Mucosa of descending colon (tissue), 3 donors: ENCODE data around the gene ABTB2. TPM values are rescaled to one million over a fixed set of nuclear protein-coding genes. Genes with fewer than 3 reads are reported as not detected.

Experiments used
- ATAC-seq: fragments of 200-7000 bp; cut with Tn5 transposase; one replicate; pipeline ENCODE4 v1.9.1; 2020; ENCODE audit warnings: mild to moderate bottlenecking, moderate library complexity
- DNase-seq, 3 donors: peaks; one replicate each; pipeline ENCODE4 v3.0.0-alpha.2; 2020
- H3K36me3 ChIP-seq: fragments of 200-600 bp; one replicate; pipeline ENCODE4 v1.8.0; 2021; ENCODE audit warnings: low read depth, mild to moderate bottlenecking
- H3K4me1 ChIP-seq: fragments of 200-600 bp; one replicate; pipeline ENCODE4 v1.8.0; 2021; ENCODE audit warnings: low read depth, mild to moderate bottlenecking
- H3K4me3 ChIP-seq: fragments of 200-600 bp; one replicate; pipeline ENCODE4 v1.8.0; 2021; ENCODE audit warnings: mild to moderate bottlenecking
- H3K9me3 ChIP-seq: fragments of 200-600 bp; one replicate; pipeline ENCODE4 v1.8.0; 2021; ENCODE audit warnings: mild to moderate bottlenecking
- intact Hi-C, 2 donors: fragments of 100-400 bp; cut with DNase I in 1 of 2; cut with micrococcal nuclease in 1 of 2; formaldehyde crosslinking; loops; one replicate each; pipeline versions ENCODE4 v1.11.0 to v1.11.1; 2022; cut with DNase I, micrococcal nuclease
- total RNA-seq, 3 donors: library from RNA; stranded (reverse); fragmentation: NEBNext Ultra II Directional in 2 of 3; extraction: Animal tissue kit (Norgen Biotek cat#: 25700) in 2 of 3; gene quantifications; one replicate each; pipeline versions ENCODE4 v1.2.1 to v1.2.4, GENCODE V29; 2021 to 2023
- TF ChIP-seq, protein P1 (sequence below): fragments of 200-600 bp; IDR thresholded peaks from one replicate; pipeline ENCODE4 v1.8.0; 2022; ENCODE audit warnings: antibody characterized with exemption, mild to moderate bottlenecking
- donor health status: DM: no; HTN: no; CAD: no; lungs with moderate emphysema.
- donor health status: DM: no; HTN: no; CAD: no.
- donor health status: DM: no; HTN: yes; CAD: no.

The ABTB2 gene
- total RNA-seq, 3 donors from 2014 or later, result 12.8 to 16.8 (median 14.3) TPM

DNA sequence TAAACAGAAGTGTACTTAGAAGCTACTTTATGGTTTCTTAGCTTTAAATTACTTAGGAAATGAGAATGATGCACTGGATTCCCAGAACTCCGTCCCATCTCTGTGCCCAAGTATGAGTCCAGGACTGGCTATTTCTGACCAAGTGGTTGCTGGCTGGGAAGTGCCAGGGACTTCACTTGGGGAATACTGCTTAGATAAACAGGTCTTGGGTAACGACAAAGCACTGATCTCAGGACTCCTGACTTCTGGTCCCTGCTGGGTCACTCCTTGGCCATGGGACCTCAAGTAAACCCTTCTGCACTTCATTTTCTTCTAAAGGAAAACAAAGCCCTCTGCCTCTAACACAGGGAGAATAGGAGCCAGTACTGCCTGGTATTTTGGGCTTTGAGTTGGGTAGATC lies 27.9 kb downstream of the ABTB2 start:
- no peak for DNase-seq
- intact Hi-C loops, result no loop called here
- Histone ChIP-seq H3K4me3 (no peak overlapping the region), H3K9me3 (no peaks in the 10 kb centered on the region), H3K36me3 (no peaks in the 10 kb centered on the region), H3K4me1 (peaks cover 12% of the 10 kb centered on the region)
- TF ChIP-seq, protein P1, sequence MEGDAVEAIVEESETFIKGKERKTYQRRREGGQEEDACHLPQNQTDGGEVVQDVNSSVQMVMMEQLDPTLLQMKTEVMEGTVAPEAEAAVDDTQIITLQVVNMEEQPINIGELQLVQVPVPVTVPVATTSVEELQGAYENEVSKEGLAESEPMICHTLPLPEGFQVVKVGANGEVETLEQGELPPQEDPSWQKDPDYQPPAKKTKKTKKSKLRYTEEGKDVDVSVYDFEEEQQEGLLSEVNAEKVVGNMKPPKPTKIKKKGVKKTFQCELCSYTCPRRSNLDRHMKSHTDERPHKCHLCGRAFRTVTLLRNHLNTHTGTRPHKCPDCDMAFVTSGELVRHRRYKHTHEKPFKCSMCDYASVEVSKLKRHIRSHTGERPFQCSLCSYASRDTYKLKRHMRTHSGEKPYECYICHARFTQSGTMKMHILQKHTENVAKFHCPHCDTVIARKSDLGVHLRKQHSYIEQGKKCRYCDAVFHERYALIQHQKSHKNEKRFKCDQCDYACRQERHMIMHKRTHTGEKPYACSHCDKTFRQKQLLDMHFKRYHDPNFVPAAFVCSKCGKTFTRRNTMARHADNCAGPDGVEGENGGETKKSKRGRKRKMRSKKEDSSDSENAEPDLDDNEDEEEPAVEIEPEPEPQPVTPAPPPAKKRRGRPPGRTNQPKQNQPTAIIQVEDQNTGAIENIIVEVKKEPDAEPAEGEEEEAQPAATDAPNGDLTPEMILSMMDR, result no peak
- ATAC-seq, result no peak

DNA sequence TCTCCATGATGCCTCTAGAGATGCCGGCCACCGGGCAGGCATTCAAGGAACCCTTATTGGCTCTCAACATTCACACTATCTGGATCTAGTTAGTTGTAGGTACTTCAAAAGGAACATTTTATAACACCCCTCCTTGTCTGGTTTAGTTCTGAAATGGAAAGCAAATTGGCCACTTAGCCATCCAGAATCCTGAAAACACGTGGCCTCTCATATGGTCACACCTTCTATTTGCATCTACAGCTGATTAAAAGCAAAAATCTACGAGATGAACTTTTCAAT lies 29.2 kb downstream of the ABTB2 start:
- H3K9me3 ChIP-seq, result no peaks in the 10 kb centered on the region
- H3K36me3 ChIP-seq, result no peaks in the 10 kb centered on the region
- no peak overlapping the region for H3K4me3 ChIP-seq
- intact Hi-C loops, result no loop called here
- DNase-seq (no peak), ATAC-seq (no peak)
- TF ChIP-seq, protein P1, result no peak
- H3K4me1 ChIP-seq, result peaks cover 12% of the 10 kb centered on the region

DNA sequence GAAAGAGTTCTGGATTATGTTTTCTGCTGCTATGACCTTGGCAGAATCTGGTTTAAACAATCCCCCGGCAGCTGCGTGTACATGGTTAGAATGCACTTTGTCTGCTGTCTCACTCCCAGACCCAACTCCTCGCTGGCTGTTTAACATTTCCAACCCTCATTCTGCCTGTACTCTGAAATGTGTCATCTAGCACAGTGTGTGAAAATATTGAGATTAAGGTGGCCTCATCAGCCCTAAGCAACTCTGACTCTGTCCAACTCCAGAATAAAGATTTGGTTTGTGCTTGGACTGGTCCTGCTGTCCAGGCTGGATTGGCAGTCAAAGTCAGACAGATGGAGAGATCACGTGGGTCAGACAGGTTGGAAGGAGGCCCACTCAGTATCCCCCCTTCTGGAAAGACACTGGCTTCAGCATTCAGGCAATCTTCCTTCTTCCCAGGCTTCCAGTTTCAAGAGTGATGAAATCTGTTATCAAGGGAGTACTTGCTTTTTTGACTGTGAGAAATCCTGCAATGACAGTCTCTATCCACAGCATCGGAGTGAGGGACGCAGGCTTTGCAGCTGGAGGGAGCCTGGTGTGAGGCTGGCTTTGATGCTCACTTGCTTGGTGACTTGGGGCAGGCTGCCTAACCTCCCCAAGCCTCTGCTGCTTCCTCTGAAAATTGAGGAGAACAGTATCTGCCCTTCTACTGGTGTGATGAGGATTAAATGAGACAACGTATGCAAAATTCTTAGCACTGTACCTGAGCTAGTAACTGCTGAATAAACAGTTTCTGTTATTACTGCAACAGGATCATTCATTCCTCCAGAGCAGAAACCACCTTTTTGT lies 29.8 kb downstream of the ABTB2 start:
- ATAC-seq (no peak), DNase-seq (no peak)
- Histone ChIP-seq H3K36me3 (no peaks in the 10 kb centered on the region), H3K9me3 (no peaks in the 10 kb centered on the region), H3K4me3 (no peak overlapping the region), H3K4me1 (peaks cover 12% of the 10 kb centered on the region)
- TF ChIP-seq, protein P1, result no peak
- intact Hi-C loops, result no loop called here

DNA sequence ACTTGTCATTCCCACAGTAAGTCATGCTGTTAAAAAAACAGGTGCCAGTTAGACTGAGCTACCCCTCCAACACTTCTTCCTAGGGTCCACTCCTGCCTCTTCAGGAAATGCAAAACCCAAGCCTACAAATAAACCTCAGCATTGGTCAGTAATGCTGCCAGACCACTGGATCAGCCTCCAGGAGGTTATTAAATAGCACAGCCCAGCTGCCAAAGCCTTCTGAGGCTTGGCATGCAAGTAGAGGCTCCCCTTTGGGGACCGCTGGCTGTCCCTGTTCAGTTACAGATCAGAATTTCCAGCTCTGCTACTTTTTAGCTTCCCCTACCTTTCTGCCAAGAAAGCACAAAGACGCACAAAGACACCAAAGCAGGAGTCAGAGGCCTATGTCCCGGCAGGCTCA lies 33.3 kb downstream of the ABTB2 start:
- no peaks in the 10 kb centered on the region for H3K36me3 ChIP-seq
- no peaks in the 10 kb centered on the region for H3K9me3 ChIP-seq
- no peak overlapping the region for H3K4me3 ChIP-seq
- ATAC-seq, result no peak
- DNase-seq, result no peak
- H3K4me1 ChIP-seq, result peaks cover 2% of the 10 kb centered on the region
- TF ChIP-seq, protein P1, result no peak
- intact Hi-C loops, result no loop called here

DNA sequence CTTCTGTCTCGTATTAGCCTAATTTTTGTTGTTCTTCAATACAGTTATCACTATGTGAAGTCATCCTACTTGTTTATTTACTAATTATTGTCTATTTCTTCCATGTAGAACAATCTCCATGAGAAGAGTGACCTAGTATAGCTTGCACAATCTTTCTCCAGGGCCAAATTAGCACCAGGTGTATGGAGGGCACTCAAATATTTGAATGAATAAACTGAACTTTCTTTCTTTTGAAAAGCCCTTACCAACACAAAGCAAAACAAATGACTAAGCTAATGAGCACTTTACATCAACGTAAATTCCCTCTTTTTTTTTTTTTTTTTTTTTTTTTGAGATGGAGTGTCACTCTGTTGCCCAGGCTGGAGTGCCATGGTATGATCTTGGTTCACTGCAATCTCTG lies 34.2 kb downstream of the ABTB2 start:
- H3K9me3 ChIP-seq, result no peaks in the 10 kb centered on the region
- TF ChIP-seq, protein P1, result no peak
- intact Hi-C loops, result no loop called here
- H3K4me3 ChIP-seq, result no peak overlapping the region
- DNase-seq (no peak), ATAC-seq (no peak)
- H3K36me3 ChIP-seq, result no peaks in the 10 kb centered on the region
- peaks cover 9% of the 10 kb centered on the region for H3K4me1 ChIP-seq
